Endothelial cell of umbilical vein (primary cell): ENCODE data around the gene TOM1.

Experiments used
- CTCF ChIP-seq, 2 donors: IDR thresholded peaks; 1 replicate in 1 of 2; 2 replicates in 1 of 2; pipeline ENCODE4 v1.5.1; 2011; ENCODE audit warnings: low read length in 2 of 2, mild to moderate bottlenecking in 2 of 2, moderate library complexity in 2 of 2, control low read depth in 1 of 2, inconsistent platforms in 1 of 2, low read depth in 1 of 2; ENCODE audit not compliant: insufficient read depth in 1 of 2; ENCODE audit errors: extremely low read depth in 1 of 2
- MYC ChIP-seq: IDR thresholded peaks from one replicate; pipeline ENCODE4 v1.6.1; 2011; ENCODE audit warnings: mild to moderate bottlenecking, low read depth, low read length
- POLR2AphosphoS5 ChIP-seq: IDR thresholded peaks from 2 replicates; pipeline ENCODE4 v1.6.1; 2012; ENCODE audit warnings: low read depth, mild to moderate bottlenecking, control low read depth, low read length, moderate library complexity; ENCODE audit not compliant: insufficient read depth

- TF ChIP-seq CTCF (IDR thresholded peaks at IDR 0.05; ENCODE audit: extremely low read depth in 1 of 2, insufficient read depth in 1 of 2, low read depth in 1 of 2, low read length in 2 of 2), result no peak
- TF ChIP-seq POLR2AphosphoS5, result no peak
- TF ChIP-seq MYC, result no peak
Observed at GRCh38 chr22:35266277-35266676, 33.4 kb upstream of the TOM1 start.
